HG02884 (cell line): Measurements from ENCODE around the gene KRT71.

ENCODE experiments used
- ATAC-seq: cut with Tn5 transposase; IDR thresholded peaks from one replicate; pipeline ENCODE4 v1.9.1; 2021; ENCODE audit warnings: mild to moderate bottlenecking, moderate library complexity; ENCODE audit not compliant: unreplicated experiment

Gene KRT71

DNA sequence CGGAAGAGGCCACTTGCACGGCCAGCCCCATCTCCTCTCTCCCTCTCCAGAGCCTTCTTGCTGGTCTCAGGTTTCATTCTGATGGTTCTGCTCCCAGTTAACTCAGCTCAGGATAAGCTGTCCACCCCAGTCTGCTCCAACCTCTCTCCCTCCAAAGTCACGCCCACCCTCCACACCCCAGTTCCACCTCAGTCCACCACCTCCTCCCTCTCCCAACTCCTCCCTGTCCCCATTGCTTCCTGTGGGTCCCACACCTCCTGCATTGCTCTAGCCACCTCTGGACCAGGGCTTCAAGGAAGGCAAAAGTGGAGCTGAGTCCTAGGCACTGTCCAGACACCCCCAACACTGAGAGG lies 13.1 kb downstream of the KRT71 start:
- ATAC-seq, result no peak

DNA sequence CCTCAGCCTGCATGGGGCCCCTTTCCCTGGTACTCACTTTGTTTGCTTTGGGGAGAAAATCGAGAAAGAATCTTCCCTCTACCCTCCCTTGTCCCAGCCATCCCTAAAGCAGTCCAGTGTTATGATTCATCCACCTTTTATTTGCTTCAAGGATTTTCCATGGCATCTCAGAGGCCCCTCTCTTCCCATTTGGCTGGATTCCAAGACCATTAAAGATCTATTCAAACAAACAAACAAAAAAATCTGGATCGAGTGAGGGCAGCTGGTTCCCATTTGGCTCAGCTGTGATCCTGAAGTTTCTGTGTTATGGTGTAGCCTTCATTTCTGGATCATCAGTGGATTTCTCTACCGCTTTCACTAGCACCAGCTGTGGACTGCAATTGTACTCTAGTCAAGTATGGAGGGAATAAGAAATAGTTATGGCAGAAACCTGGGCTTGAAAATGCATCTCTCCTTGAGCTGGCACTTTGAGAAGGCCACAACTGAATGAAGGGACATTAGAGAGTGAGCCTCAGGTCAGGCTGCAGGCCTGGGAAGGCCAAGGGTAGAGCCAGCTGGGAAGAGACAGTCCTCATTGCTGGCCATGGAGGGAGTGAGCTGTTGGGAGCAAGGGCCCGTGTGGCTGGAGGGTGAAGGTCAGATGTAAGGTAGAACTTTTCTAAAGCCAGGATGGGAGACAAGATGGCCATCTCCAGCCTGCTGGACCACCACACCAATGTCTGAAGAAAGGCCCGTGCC lies 13.7 kb downstream of the KRT71 start:
- ATAC-seq, result no peak

DNA sequence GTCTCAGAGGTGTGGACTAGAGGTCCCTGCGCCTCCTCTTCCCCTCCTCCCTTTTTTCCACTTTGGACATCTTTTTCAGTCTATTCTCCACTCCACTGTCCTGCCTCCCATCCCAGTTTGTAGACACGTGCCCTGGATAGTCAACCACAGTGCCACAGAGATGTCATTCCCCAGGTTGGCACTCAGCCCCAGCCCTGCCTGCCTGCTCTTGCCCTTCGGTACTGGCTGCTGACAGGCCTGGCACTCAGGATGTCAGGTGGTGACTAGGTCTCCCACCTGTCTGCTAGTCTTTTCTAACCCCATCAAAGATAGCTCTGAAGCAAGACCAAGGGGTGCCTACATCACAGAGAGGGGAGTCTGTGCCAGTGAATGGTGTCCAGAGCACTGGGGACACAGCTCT lies 15.8 kb downstream of the KRT71 start:
- ATAC-seq, result no peak

DNA sequence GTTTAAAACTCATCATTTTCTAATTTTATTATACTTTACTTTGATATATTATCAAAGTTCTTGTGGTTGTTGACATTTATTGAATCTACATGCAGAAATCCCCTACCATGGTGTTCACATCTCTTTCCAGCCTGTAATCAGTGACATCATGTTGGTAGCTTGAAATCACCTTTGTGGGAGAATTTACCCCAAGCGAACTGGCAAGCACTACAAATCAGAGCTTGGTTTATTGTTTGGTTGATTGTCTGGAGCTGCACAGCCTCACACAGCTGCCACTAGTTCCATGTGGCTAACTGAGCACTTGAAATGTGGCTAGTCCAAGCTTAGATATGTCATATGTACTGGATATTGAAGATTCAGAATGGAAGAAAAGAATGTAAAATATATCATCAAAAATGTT lies 17.4 kb downstream of the KRT71 start:
- ATAC-seq, result no peak

DNA sequence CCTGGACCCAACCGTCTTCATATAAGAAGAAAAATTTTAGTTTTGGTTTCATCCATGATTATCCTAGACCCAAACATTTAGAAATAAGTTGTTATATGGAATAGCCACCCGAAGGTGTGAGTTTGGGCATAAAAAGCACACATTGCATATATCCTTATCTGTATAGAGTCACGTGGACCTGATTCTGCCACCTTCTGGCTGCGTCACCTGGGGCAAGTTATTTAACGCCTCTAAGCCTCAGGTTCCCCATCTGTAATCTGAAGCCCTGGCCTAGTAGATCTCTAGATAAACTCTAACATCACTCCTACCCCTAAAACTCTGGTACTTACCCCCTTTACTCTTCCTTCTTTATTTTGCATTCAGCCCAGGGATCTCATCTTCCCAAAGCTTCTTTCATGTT lies 18.5 kb downstream of the KRT71 start:
- no peak for ATAC-seq

DNA sequence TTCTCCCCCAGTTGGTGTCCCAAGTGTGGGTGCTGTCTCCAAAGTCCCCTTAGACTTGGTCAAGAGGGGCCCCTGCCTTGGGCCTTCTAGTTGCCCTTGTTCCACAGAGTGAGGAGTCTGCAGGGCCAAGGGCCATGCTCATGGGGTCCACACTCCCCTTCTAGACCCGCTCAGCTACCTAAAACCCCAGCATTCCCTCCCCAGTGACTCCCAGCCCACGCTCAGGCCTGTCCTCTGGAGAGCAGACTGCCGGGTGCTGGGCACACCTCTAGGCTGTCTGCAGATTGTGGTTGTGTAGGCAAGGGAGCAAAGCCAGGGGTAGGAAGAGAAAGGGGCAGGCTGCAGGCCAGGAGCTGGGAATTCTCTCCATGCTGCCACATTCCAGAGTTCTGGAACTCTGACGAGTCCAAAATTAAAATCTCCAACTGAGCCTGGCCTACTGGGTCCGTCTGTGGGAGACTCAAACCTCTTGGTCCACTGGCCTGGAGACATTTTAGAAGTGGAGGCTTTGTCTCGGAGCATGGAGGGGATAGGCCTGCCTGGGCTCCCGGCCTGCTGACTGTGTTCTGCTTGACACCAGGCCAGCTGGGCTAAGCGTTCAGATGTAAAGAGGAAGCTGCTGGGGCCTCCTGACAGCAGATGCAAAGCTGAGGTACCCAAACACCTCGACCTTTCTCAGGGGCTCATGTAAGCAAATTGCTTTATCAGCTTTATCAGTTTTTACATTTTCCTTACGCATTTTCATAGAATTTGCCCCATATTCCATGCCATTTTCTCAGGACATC lies 19.1 kb downstream of the KRT71 start:
- ATAC-seq, result no peak

DNA sequence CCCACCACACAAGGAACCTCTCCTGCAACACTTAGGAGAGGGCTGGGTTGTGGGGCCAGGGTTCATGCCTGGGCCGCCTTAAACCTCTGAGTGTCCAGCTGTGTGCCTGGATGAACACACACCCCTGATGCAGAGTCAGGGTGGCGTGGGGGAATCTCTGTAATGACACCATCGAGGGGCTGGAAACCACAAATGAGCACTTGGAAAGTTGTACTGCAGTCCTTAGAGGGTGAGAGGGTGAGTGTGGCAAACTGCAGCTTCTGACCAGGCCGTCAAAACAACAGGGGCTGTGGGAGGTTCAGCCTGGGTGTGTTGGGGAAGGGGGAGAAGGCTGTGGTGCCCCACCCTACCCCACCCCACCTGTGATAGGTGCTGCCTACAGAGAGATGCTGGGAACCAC lies 20.3 kb downstream of the KRT71 start:
- ATAC-seq, result no peak

DNA sequence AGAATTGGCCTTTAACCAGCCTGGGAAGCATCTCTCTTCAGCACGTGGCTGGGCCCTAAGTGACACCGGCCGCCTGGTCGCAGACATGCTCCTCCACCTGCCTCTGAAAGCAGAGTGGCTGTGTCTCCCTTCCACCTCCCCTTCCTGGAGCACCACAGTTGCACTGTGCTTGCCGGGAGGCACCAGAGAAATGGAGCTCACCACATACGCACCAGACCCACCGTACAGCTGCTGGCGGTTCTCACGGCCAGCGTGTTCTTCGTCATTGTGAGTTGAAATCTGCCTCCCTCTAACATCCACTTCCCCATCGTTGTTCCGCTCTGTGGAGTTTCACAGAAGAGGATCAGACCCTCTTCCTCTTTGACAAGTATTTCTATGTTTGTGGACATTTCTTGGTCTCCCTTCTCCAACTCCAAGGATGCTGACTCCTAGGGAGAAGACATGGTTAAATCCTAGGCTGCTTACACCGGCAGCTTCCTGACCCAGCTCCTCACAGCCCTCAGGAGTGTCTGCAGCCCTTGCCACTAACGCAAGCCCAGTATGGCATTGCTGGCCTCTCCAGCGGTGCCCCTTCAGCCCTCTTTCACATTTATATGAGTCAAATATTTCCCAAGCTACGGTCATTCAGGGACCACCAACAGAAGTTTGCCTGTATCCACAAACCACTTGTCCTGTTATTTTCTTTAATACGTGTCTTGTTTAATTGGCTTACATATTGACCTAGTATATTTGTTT lies 21.2 kb downstream of the KRT71 start:
- no peak for ATAC-seq

DNA sequence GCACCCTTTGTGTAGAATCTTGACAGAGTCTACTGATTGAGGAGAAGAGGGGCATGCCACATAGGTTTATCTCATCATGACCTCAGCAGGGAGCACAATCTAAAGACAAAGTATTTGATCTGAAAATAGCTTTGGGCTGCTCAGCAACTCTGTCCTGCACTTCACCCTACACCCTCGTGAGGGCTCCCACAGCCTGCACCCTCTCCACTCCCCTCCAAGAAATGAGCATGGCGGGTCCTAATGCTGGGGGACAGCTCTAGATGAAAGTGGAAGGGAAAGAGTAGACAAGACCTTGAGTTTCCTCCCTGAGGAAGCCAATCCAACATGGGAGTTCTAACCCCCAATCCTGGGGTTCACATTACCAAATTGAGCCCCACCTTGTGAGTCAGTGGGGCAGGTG lies 22.0 kb downstream of the KRT71 start:
- ATAC-seq, result no peak

DNA sequence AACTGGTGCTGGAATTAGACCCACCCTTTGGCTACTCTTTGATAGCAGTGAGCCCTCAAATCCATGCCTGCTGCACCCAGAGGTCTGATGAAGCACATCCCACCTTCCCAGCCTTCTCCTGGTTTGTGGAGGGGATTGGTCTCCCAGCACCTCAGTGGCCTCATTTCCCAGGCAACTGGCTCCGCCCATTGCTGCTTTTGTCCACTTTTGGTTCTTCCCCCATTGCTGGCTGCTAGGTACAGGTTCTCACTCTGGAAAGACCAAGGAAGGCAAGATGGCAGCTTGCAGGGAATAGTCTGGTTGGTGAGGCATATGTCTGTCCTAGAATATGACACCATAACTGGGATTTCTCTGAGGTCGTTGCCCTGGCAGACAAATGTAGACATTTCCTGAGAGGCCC lies 22.6 kb downstream of the KRT71 start:
- ATAC-seq, result no peak

DNA sequence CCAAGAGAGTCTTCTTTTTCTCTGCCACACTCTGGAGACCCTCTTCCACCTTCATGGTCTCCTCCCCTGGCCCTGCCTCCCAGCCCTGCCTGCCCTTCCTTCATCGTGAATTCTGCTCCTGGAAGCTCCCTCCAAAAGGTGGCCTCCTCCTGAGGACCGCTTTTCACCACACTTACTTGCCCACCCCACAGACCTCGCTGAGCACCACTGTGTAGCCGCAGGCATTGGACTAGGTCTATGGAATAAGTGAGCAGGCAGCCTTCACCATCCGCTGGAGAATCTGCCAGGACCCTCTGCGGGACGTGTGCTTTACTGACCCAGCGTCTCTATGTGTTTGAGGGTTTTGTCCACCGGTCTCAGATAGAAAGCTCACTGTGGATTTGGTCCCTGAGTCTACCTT lies 23.1 kb downstream of the KRT71 start:
- ATAC-seq, result no peak

DNA sequence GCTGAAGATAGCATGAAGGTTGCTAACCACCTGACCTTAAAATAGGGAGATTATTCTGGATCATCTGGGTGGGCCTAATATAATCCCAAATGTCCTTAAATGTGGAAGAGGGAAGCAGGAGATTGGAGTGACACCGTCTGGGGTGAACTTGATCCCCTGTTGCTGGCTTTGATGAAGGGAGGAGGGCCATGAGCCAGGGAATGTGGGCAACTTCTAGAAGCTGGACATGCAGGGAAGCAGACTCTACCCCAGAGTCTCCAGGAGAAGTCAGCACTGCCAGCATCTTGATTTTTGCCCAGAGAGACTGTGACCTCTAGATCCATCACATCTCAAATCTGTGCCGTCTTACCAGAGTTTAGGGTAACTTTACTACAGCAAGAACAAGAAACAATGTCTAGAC lies 23.5 kb downstream of the KRT71 start:
- no peak for ATAC-seq

DNA sequence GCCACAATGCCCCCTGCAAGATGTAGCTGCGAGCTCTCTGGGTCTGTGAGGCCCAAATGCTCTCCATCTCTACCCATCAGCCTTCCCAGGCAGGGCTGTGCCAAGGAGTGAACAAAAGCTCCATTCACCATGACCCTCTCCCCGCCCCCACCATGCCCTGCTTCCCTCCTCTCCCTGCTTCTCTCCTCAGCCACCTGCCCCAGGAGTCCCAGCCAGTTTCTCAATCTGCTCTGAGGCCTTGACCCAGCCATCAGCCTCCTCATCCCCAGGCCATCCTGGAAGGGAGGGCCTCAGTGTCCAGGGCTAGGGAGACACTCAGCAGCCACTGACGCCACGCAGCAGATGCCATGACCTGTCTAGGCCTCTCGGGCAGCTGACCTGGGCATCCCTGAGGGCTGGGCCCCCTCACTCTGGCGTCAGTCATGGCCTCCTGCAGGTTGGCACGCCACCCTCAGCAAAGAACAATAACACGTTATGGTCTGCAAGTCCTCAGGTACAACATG lies 24.3 kb downstream of the KRT71 start:
- no peak for ATAC-seq

DNA sequence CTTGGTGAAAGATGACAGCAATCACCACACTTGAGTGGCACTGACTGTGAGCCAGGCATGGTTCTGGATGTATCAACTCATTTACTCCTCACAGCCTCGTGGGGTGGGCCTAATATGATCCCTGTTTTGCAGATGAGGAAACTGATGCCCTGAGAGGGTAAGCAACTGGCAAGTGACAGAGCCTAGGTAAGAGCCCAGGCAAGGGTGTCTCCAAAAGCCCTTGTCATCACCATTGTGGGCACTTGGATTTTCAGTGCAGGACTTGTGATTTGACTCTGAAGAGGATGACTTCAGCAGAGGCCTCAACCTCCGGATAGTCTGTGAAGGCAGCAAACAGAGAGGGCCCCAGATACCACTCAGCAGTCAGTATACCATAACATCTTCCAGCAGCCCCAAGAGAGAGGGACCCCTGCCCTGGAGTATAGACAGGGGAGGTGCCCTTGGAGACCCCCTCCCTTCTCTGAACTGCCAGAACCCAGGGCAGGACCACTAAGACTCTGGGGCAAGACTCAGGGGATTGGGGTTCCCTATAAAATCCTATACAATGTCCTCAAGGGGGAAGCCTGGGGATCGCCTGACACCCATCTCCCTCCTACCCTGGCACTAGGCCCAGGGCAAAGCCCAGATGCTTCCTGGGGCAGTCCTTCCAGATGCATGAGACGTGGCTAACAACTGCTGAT lies 25.7 kb downstream of the KRT71 start:
- no peak for ATAC-seq

DNA sequence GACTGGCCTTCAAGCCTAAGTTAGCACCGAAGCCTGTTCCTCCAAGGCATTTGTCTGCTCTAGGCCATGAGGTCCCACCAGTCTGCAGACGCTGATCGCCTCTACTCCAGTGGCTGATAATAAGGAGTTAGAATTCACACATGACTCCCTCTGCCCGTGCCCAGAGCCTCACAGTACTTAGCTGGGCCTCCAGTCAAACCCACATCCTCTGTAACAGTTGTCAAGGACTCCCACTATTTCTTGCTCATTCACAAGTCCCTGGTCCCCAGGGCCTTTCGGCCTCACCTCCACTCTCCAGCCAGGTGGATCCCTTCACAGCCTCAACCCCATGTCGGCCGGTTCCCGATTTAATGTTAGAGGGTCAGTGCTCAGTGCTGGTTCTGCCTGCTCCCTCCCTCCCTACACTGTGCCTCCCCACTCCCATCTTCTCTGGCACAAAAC lies 26.4 kb downstream of the KRT71 start:
- ATAC-seq, result no peak

DNA sequence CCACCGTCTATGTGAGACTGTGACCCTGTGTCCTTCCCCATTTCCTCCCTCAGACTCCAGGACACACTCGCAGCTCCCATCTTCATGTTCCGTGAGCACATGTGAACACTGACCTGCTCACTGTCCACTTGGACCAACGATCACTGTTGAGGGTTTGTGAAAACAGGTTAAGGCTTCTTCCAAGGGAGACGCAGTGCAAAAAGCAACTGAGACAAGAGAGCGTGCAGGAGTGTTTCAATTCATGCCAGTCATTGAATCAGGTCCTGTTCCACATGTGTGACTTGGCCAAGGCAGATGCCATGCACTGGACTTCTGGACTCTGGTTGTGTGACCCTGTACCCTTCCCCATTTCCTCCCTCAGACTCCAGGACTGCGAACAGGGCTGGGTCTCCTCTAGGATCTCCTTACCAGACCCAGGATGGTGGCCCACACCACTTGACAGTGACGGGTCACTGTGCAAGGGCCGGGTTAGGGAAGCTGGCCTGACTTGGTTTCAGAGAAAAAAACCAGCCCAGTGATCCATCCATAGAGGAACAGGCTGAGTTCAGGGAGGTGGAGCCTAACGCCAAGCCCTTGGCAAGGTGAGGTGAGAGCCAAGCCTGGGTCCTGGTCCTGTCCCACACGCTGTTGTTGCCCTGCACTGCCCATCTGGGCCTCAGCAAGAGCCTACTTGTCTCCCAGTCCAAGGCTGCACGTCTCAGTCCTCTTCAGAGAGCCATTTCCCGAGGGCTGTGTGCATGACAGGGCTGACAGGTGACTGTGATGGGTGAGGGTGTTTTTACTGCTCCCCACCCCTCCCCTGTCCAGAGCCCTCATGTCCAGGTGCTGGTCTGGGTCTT lies 27.1 kb downstream of the KRT71 start:
- no peak for ATAC-seq

DNA sequence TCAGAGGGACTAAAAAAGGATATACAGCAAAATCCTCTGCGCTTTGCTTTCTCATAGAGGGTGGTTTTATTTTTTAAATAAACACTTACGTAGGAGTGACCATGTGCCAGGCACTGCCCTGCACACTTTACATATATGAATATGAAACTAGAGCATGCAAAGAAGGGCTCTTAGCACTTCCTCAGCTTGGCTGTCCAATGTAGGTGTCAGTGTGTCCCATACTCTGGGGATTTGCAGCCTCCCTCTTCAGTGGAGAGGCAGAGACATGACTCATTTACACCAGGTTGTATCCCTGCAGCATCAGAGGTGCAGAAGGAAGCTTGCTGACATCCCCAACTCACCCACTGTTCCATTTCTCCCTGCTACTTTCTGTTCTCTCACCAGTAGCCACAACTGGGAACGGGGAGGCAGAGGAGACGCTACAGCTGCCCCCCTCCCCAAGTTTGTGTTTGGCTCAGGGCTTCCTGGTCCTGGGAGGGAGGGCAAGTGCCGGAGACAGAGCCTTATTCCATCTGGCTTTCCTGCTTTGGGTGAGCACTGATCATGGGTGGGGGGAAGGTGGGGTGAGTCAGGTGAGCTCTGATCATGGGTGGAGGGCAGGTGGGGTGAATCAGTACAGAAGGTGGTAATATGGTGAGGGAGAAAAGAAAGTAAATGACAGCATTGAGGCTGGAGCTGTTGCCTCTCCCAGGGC lies 27.9 kb downstream of the KRT71 start:
- no peak for ATAC-seq

DNA sequence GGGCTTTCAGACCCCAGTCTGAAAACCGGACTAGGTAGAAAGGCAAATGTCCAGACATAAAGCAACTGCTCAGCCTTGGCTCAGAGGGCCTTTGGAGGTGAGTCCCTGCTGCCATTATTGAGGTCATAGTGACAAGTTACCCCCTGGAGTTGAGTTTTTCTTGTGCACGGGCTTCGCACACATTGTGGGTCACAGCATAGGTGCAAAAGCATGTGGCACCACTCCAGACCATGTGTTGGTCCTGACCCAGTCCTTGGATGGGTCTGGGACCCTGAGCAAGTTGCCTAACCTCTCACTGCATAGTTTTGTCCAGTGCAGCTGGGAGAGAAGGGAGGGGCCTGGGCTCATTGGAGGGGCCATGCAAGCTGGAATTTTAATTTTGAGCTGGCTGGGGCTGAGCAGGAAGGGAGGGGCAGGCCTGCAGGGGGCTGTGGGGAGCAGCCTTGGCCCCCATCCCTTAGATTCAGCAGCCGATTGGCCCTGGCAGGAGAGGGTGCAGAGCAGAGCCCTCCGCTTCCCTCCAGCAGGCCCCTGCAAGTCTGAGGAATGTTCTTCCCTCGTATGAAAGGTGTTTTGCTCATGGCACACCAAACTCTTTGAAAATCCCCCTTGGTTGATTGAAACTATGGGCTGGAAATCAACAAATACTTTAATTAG lies 28.6 kb downstream of the KRT71 start:
- ATAC-seq, result no peak

DNA sequence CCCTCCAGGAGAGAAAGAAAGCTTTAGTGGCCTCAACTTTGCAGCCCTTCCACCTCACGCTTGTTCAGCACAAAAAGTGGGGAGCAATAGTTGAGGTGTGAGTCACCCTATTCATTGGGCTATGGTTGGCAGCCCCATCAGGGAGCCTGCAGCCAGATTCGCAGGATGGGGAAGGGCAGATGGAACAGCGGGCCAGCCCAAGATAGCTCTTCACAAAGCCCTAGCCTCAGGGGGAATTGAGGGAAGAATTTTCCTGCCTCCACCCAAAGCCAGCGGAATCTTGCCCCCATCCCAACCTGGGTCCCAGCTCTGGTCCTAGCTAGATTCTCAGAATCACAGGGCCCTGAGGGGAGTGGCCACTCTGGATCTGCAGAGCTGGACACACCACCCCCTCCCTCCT lies 29.1 kb downstream of the KRT71 start:
- ATAC-seq, result no peak
